Spleen (tissue), 7 donors: ENCODE data around the gene FGD5.

ENCODE experiments used
- CTCF ChIP-seq, 11 experiments: fragments of 200-600 bp in 7 of 11; fragments of 450-650 bp in 4 of 11; sonication (generic) in 4 of 11; IDR thresholded peaks in 8 of 11; conservative IDR thresholded peaks in 3 of 11; 1 replicate in 7 of 11; 2 replicates in 4 of 11; pipeline versions ENCODE4 v1.4.0 to v1.8.0; 2016 to 2021; ENCODE audit warnings: antibody characterized with exemption in 11 of 11, inconsistent platforms in 4 of 11, mild to moderate bottlenecking in 1 of 11
- POLR2A ChIP-seq, 3 donors: fragments of 450-650 bp; IDR thresholded peaks; one replicate each; pipeline ENCODE4 v1.5.1; 2017; ENCODE audit warnings: antibody characterized with exemption in 3 of 3, mild to moderate bottlenecking in 1 of 3
- POLR2AphosphoS5 ChIP-seq, 3 donors: sonication (generic); formaldehyde crosslinking; IDR thresholded peaks; one replicate each; pipeline ENCODE4 v1.5.1; 2017; ENCODE audit warnings: antibody characterized with exemption in 3 of 3
- donor health status: DM: no; HTN: no; CAD: no; lungs with moderate emphysema.
- donor health status: DM: no; HTN: no; CAD: no.
- donor health status: DM: no; HTN: no; CAD: no.

- no peak for TF ChIP-seq CTCF (IDR thresholded peaks at IDR 0.05 in 8 of 11, conservative IDR thresholded peaks at IDR 0.05 in 3 of 11)
- TF ChIP-seq POLR2A (IDR thresholded peaks at IDR 0.05), result no peak
- no peak for TF ChIP-seq POLR2AphosphoS5 (IDR thresholded peaks at IDR 0.05)
These were observed 110.7 kb downstream of the FGD5 start for GRCh38 chr3:14929310-14930074.
